SJCRH30 (cell line): ENCODE data around the gene FMR1NB. TPM values are rescaled to one million over a fixed set of nuclear protein-coding genes. Genes with fewer than 3 reads are reported as not detected.

ENCODE experiments used
- DNase-seq, 2 experiments: peaks; one replicate each; pipeline ENCODE4 v3.0.0-alpha.2; 2015 to 2020
- H3K27ac ChIP-seq: fragments of 250-450 bp; sonication (Bioruptor Pico); 2 replicates; pipeline ENCODE4 v1.5.1; 2020; ENCODE audit warnings: mild to moderate bottlenecking, moderate library complexity
- H3K27me3 ChIP-seq: fragments of 250-450 bp; sonication (Bioruptor Pico); 2 replicates; pipeline ENCODE4 v1.5.1; 2020; ENCODE audit warnings: mild to moderate bottlenecking, moderate library complexity
- H3K36me3 ChIP-seq: fragments of 250-450 bp; sonication (Bioruptor Pico); 2 replicates; pipeline ENCODE4 v1.5.1; 2020; ENCODE audit warnings: mild to moderate bottlenecking, moderate library complexity
- H3K4me1 ChIP-seq: fragments of 250-450 bp; sonication (Bioruptor Pico); 2 replicates; pipeline ENCODE4 v1.5.1; 2020; ENCODE audit warnings: mild to moderate bottlenecking, moderate library complexity
- H3K4me3 ChIP-seq: fragments of 250-450 bp; sonication (Bioruptor Pico); 2 replicates; pipeline ENCODE4 v1.5.1; 2020; ENCODE audit warnings: mild to moderate bottlenecking, moderate library complexity
- H3K9me3 ChIP-seq: fragments of 250-450 bp; sonication (Bioruptor Pico); replicated peaks from 2 replicates; pipeline ENCODE4 v1.5.1; 2020; ENCODE audit warnings: mild to moderate bottlenecking, moderate library complexity
- total RNA-seq: library from RNA; depleted of rRNA; stranded (reverse); fragments of >200 nt; shearing (Covaris generic); gene quantifications from 2 replicates; pipeline ENCODE4 v1.2.3, GENCODE V29; 2014; rRNA removed

The FMR1NB gene
- total RNA-seq, result not detected in 2 replicates

GRCh38 chrX:147981038-147981752, at the start of gene FMR1NB:
Gene FMR1NB, plus strand, starts transcription at chrX:147981337. Its CDS starts 66 bp downstream, at chrX:147981403.
- Histone ChIP-seq H3K27me3 (no peaks in the 10 kb centered on the region), H3K27ac (no peak within 1 kb of the TSS), H3K9me3 (no peaks in the 10 kb centered on the region), H3K4me3 (no peak within 1 kb of the TSS), H3K4me1 (no peaks in the 10 kb centered on the region), H3K36me3 (no peaks in the 10 kb centered on the region)
- no peak for DNase-seq

GRCh38 chrX:147933815-147934214, 47.3 kb upstream of the FMR1NB start:
- Histone ChIP-seq H3K4me3 (no peak overlapping the region), H3K36me3 (peaks cover 55% of the 10 kb centered on the region), H3K27ac (no peak overlapping the region), H3K4me1 (no peaks in the 10 kb centered on the region), H3K9me3 (no peaks in the 10 kb centered on the region), H3K27me3 (no peaks in the 10 kb centered on the region)
- no peak for DNase-seq

- Histone ChIP-seq H3K36me3 (peaks cover 54% of the 10 kb centered on the region), H3K27me3 (no peaks in the 10 kb centered on the region), H3K9me3 (no peaks in the 10 kb centered on the region), H3K4me3 (no peak overlapping the region), H3K4me1 (no peaks in the 10 kb centered on the region), H3K27ac (no peak overlapping the region)
- no peak for DNase-seq
Measured at GRCh38 chrX:147935156-147935758, 45.9 kb upstream of the FMR1NB start.

- H3K4me1 ChIP-seq, result no peaks in the 10 kb centered on the region
- no peak for DNase-seq
- H3K27me3 ChIP-seq, result no peaks in the 10 kb centered on the region
- H3K27ac ChIP-seq, result no peak overlapping the region
- H3K9me3 ChIP-seq, result no peaks in the 10 kb centered on the region
- peaks cover 36% of the 10 kb centered on the region for H3K36me3 ChIP-seq
- H3K4me3 ChIP-seq, result no peak overlapping the region
Measured at GRCh38 chrX:147945286-147945685, 35.9 kb upstream of the FMR1NB start.

GRCh38 chrX:147948531-147948930, 32.6 kb upstream of the FMR1NB start:
- no peaks in the 10 kb centered on the region for H3K4me1 ChIP-seq
- DNase-seq, result no peak
- no peak overlapping the region for H3K4me3 ChIP-seq
- no peak overlapping the region for H3K27ac ChIP-seq
- H3K36me3 ChIP-seq, result peaks cover 24% of the 10 kb centered on the region
- H3K9me3 ChIP-seq, result no peaks in the 10 kb centered on the region
- no peaks in the 10 kb centered on the region for H3K27me3 ChIP-seq

GRCh38 chrX:147950352-147950751, 30.8 kb upstream of the FMR1NB start:
- Histone ChIP-seq H3K27me3 (no peaks in the 10 kb centered on the region), H3K4me1 (no peaks in the 10 kb centered on the region), H3K4me3 (no peak overlapping the region), H3K9me3 (no peaks in the 10 kb centered on the region), H3K36me3 (peaks cover 17% of the 10 kb centered on the region), H3K27ac (no peak overlapping the region)
- no peak for DNase-seq

GRCh38 chrX:147953976-147954375, 27.2 kb upstream of the FMR1NB start:
- H3K27ac ChIP-seq, result no peak overlapping the region
- no peak overlapping the region for H3K4me3 ChIP-seq
- DNase-seq, result no peak
- H3K9me3 ChIP-seq, result no peaks in the 10 kb centered on the region
- H3K36me3 ChIP-seq, result peaks cover 4% of the 10 kb centered on the region; the same call in 1 of the 2 replicates
- peaks cover 17% of the 10 kb centered on the region for H3K4me1 ChIP-seq
- H3K27me3 ChIP-seq, result no peaks in the 10 kb centered on the region

GRCh38 chrX:147957291-147957690, 23.8 kb upstream of the FMR1NB start:
- H3K4me1 ChIP-seq, result peaks cover 21% of the 10 kb centered on the region
- H3K27me3 ChIP-seq, result no peaks in the 10 kb centered on the region
- no peaks in the 10 kb centered on the region for H3K9me3 ChIP-seq
- no peaks in the 10 kb centered on the region for H3K36me3 ChIP-seq
- no peak for DNase-seq
- no peak overlapping the region for H3K27ac ChIP-seq
- no peak overlapping the region for H3K4me3 ChIP-seq

- H3K9me3 ChIP-seq, result no peaks in the 10 kb centered on the region
- H3K27ac ChIP-seq, result peak overlapping the region; percentile 50
- no peaks in the 10 kb centered on the region for H3K36me3 ChIP-seq
- peaks cover 21% of the 10 kb centered on the region for H3K4me1 ChIP-seq
- peak; percentile 19 to 36 for DNase-seq
- no peak overlapping the region for H3K4me3 ChIP-seq
- H3K27me3 ChIP-seq, result no peaks in the 10 kb centered on the region
Measured at GRCh38 chrX:147958291-147958690, 22.8 kb upstream of the FMR1NB start.

GRCh38 chrX:147960722-147961121, 20.4 kb upstream of the FMR1NB start:
- no peaks in the 10 kb centered on the region for H3K36me3 ChIP-seq
- H3K27me3 ChIP-seq, result no peaks in the 10 kb centered on the region

GRCh38 chrX:147962476-147962875, 18.7 kb upstream of the FMR1NB start:
- H3K9me3 ChIP-seq, result no peaks in the 10 kb centered on the region
- H3K36me3 ChIP-seq, result no peaks in the 10 kb centered on the region
- no peak overlapping the region for H3K4me3 ChIP-seq
- H3K4me1 ChIP-seq, result peaks cover 19% of the 10 kb centered on the region
- H3K27ac ChIP-seq, result no peak overlapping the region
- no peak for DNase-seq
- no peaks in the 10 kb centered on the region for H3K27me3 ChIP-seq

More at GRCh38 chrX:147960722-147961121, 20.4 kb upstream of the FMR1NB start:
- H3K27ac ChIP-seq, result no peak overlapping the region
- no peak for DNase-seq
- H3K9me3 ChIP-seq, result no peaks in the 10 kb centered on the region
- H3K4me1 ChIP-seq, result peaks cover 21% of the 10 kb centered on the region
- H3K4me3 ChIP-seq, result no peak overlapping the region

- H3K27me3 ChIP-seq, result no peaks in the 10 kb centered on the region
- H3K36me3 ChIP-seq, result no peaks in the 10 kb centered on the region
- no peak overlapping the region for H3K27ac ChIP-seq
- H3K9me3 ChIP-seq, result no peaks in the 10 kb centered on the region
- no peak overlapping the region for H3K4me3 ChIP-seq
- DNase-seq, result no peak
- no peaks in the 10 kb centered on the region for H3K4me1 ChIP-seq
Measured at GRCh38 chrX:147978931-147979330, 2.2 kb upstream of the FMR1NB start.

- no peak for DNase-seq
- Histone ChIP-seq H3K4me3 (no peak overlapping the region), H3K27me3 (no peaks in the 10 kb centered on the region), H3K4me1 (no peaks in the 10 kb centered on the region), H3K36me3 (no peaks in the 10 kb centered on the region), H3K9me3 (no peaks in the 10 kb centered on the region), H3K27ac (no peak overlapping the region)
Measured at GRCh38 chrX:148020329-148020728, 39.2 kb downstream of the FMR1NB start.

GRCh38 chrX:148024425-148025148, 43.5 kb downstream of the FMR1NB start:
- Histone ChIP-seq H3K9me3 (no peaks in the 10 kb centered on the region), H3K27ac (no peak overlapping the region), H3K4me3 (no peak overlapping the region), H3K27me3 (no peaks in the 10 kb centered on the region), H3K36me3 (no peaks in the 10 kb centered on the region), H3K4me1 (no peaks in the 10 kb centered on the region)
- DNase-seq, result no peak

GRCh38 chrX:148035380-148035779, 54.2 kb downstream of the FMR1NB start:
- Histone ChIP-seq H3K9me3 (no peaks in the 10 kb centered on the region), H3K4me3 (no peak overlapping the region), H3K36me3 (no peaks in the 10 kb centered on the region), H3K27me3 (no peaks in the 10 kb centered on the region), H3K27ac (no peak overlapping the region), H3K4me1 (no peaks in the 10 kb centered on the region)
- DNase-seq, result no peak
